Body of pancreas (tissue), 4 donors: ENCODE measurements around the gene SLC11A2.

Source experiments
- POLR2A ChIP-seq, 3 donors: fragments of 450-650 bp; IDR thresholded peaks; one replicate each; pipeline ENCODE4 v1.6.1; 2016; ENCODE audit warnings: antibody characterized with exemption in 3 of 3, mild to moderate bottlenecking in 2 of 3
- TF ChIP-seq, protein P1 (sequence below), 7 experiments: fragments of 450-650 bp in 4 of 7; fragments of 200-600 bp in 3 of 7; sonication (generic) in 3 of 7; IDR thresholded peaks; one replicate each; pipeline ENCODE4 v1.5.1; 2016 to 2019; ENCODE audit warnings: antibody characterized with exemption in 7 of 7

- TF ChIP-seq, protein P1, sequence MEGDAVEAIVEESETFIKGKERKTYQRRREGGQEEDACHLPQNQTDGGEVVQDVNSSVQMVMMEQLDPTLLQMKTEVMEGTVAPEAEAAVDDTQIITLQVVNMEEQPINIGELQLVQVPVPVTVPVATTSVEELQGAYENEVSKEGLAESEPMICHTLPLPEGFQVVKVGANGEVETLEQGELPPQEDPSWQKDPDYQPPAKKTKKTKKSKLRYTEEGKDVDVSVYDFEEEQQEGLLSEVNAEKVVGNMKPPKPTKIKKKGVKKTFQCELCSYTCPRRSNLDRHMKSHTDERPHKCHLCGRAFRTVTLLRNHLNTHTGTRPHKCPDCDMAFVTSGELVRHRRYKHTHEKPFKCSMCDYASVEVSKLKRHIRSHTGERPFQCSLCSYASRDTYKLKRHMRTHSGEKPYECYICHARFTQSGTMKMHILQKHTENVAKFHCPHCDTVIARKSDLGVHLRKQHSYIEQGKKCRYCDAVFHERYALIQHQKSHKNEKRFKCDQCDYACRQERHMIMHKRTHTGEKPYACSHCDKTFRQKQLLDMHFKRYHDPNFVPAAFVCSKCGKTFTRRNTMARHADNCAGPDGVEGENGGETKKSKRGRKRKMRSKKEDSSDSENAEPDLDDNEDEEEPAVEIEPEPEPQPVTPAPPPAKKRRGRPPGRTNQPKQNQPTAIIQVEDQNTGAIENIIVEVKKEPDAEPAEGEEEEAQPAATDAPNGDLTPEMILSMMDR (IDR thresholded peaks at IDR 0.05) = no peak
- TF ChIP-seq POLR2A (IDR thresholded peaks at IDR 0.05) = no peak
Observed at GRCh38 chr12:51020448-51021182, 5.6 kb downstream of the SLC11A2 start.
